Fibroblast of lung (primary cell): ENCODE results near the gene IWS1. TPM values are rescaled to one million over a fixed set of nuclear protein-coding genes. Genes with fewer than 3 reads are reported as not detected.

ENCODE experiments used
- DNase-seq, 2 donors: peaks; one replicate each; pipeline versions ENCODE4 v3.0.0 to v3.0.0-alpha.2; 2010; ENCODE audit warnings: low read depth in 2 of 2
- H2AFZ ChIP-seq: 2 replicates; pipeline ENCODE4 v1.5.1; 2012; ENCODE audit warnings: low read length, control low read depth, inconsistent platforms
- H3K27ac ChIP-seq: 2 replicates; pipeline ENCODE4 v1.5.1; 2011; ENCODE audit warnings: low read length, control low read depth; ENCODE audit not compliant: insufficient read depth
- H3K27me3 ChIP-seq: 2 replicates; pipeline ENCODE4 v1.5.1; 2011; ENCODE audit warnings: mild to moderate bottlenecking, low read length; ENCODE audit not compliant: control insufficient read depth, insufficient read depth
- H3K36me3 ChIP-seq: 2 replicates; pipeline ENCODE4 v1.5.1; 2011; ENCODE audit warnings: low read length; ENCODE audit not compliant: control insufficient read depth, insufficient read depth
- H3K4me1 ChIP-seq: 2 replicates; pipeline ENCODE4 v1.5.1; 2011; ENCODE audit warnings: low read length; ENCODE audit not compliant: control insufficient read depth, insufficient read depth; ENCODE audit errors: extremely low read depth
- H3K4me2 ChIP-seq: 2 replicates; pipeline ENCODE4 v1.5.1; 2011; ENCODE audit warnings: low read length, control low read depth; ENCODE audit not compliant: insufficient read depth; ENCODE audit errors: extremely low read depth
- H3K4me3 ChIP-seq, 4 experiments: fragments of 200-600 bp in 1 of 4; sonication (generic) in 1 of 4; replicated peaks in 1 of 4; 2 replicates each; pipeline ENCODE4 v1.5.1; 2011 to 2016; ENCODE audit warnings: low read length in 4 of 4, low read depth in 3 of 4, mild to moderate bottlenecking in 3 of 4, control low read depth in 2 of 4, inconsistent platforms in 1 of 4, mixed read lengths in 1 of 4; ENCODE audit not compliant: insufficient read depth in 1 of 4; ENCODE audit errors: control extremely low read depth in 1 of 4
- H3K79me2 ChIP-seq: 2 replicates; pipeline ENCODE4 v1.5.1; 2012; ENCODE audit warnings: mild to moderate bottlenecking, low read length, inconsistent platforms; ENCODE audit not compliant: control insufficient read depth, insufficient read depth
- H3K9ac ChIP-seq: 2 replicates; pipeline ENCODE4 v1.5.1; 2011; ENCODE audit warnings: mild to moderate bottlenecking, low read length, control low read depth; ENCODE audit not compliant: insufficient read depth
- H3K9me3 ChIP-seq: 2 replicates; pipeline ENCODE4 v1.5.1; 2012; ENCODE audit warnings: low read depth, low read length; ENCODE audit not compliant: control insufficient read depth, insufficient read depth
- H4K20me1 ChIP-seq: 2 replicates; pipeline ENCODE4 v1.5.1; 2011; ENCODE audit warnings: low read length; ENCODE audit not compliant: control insufficient read depth, insufficient read depth; ENCODE audit errors: extremely low read depth
- EZH2 ChIP-seq: IDR thresholded peaks from 2 replicates; pipeline ENCODE4 v1.5.1; 2012; ENCODE audit warnings: low read length, control low read depth, mild to moderate bottlenecking; ENCODE audit errors: missing control alignments
- polyA plus RNA-seq, 2 donors: library from polyadenylated mRNA; depleted of rRNA in 1 of 2; stranded (reverse) in 1 of 2; unstranded in 1 of 2; fragments of >200 nt; gene quantifications; 2 replicates each; pipeline ENCODE4 v1.2.1, GENCODE V29; 2011 to 2012; ENCODE audit warnings: missing spikeins in 1 of 2
- total RNA-seq: library from RNA; depleted of rRNA; stranded (reverse); fragments of >200 nt; gene quantifications from 2 replicates; pipeline ENCODE4 v1.2.1, GENCODE V29; 2014
- TF ChIP-seq, protein P1 (sequence below), 2 donors: IDR thresholded peaks in 1 of 2; conservative IDR thresholded peaks in 1 of 2; 1 replicate in 1 of 2; 2 replicates in 1 of 2; pipeline ENCODE4 v1.5.1; 2011 to 2012; ENCODE audit warnings: low read length in 2 of 2, control low read depth in 1 of 2, inconsistent platforms in 1 of 2, low read depth in 1 of 2, mild to moderate bottlenecking in 1 of 2

IWS1 gene
- total and polyA plus RNA-seq, 2 donors (not counting 1 experiment from before 2014, with no cell fraction given) = 44.1 to 56.0 TPM

DNA sequence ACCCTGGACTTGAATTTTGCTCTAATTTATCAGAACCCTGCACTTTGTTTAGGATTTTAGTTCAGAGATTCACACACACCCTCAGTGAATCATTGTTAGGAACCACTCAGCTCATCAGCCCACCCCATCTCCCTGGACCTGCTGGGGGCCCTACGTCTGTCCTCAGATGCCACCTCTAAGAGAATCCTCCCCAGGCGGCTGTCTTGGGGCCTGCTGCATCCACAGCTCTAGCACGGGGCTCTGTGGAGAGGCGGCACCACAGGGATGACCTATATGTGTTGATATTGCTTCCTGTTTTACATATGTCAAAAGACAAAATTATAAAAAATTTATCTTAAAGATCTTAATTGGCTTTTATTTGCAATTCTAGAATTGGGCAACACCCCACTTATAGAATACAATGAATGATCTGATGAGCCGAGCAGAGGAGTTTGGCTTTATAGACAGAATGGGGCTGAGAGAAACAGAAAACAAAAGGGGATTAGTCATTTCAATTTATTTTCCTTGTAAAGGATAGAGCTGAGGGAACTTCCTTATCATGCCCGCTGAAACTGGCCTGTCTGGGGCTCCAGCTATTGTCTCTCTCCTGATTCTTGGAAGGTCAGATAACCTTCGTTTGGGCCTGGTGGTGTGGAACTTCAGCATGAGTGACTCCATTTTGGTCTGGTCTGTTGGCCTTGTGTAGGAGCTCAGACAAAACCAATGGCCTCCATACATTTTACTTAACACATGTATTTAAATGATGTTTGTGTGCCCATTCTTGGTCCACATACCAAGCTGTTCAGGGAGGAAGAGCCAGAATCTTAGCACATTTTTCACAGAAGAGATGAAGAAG, 10.6 kb upstream of the IWS1 start:
- Histone ChIP-seq H3K4me1 (no peaks in the 10 kb centered on the region), H3K9ac (no peak overlapping the region), H3K79me2 (no peaks in the 10 kb centered on the region), H3K4me2 (no peak overlapping the region), H3K27ac (no peak overlapping the region), H4K20me1 (no peaks in the 10 kb centered on the region), H2AFZ (no peak overlapping the region), H3K27me3 (peaks cover 24% of the 10 kb centered on the region), H3K9me3 (no peaks in the 10 kb centered on the region), H3K4me3 (no peak overlapping the region), H3K36me3 (no peaks in the 10 kb centered on the region)
- TF ChIP-seq, protein P1, sequence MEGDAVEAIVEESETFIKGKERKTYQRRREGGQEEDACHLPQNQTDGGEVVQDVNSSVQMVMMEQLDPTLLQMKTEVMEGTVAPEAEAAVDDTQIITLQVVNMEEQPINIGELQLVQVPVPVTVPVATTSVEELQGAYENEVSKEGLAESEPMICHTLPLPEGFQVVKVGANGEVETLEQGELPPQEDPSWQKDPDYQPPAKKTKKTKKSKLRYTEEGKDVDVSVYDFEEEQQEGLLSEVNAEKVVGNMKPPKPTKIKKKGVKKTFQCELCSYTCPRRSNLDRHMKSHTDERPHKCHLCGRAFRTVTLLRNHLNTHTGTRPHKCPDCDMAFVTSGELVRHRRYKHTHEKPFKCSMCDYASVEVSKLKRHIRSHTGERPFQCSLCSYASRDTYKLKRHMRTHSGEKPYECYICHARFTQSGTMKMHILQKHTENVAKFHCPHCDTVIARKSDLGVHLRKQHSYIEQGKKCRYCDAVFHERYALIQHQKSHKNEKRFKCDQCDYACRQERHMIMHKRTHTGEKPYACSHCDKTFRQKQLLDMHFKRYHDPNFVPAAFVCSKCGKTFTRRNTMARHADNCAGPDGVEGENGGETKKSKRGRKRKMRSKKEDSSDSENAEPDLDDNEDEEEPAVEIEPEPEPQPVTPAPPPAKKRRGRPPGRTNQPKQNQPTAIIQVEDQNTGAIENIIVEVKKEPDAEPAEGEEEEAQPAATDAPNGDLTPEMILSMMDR (conservative IDR thresholded peaks at IDR 0.05 in 1 of 2, IDR thresholded peaks at IDR 0.05 in 1 of 2; ENCODE audit: low read depth in 1 of 2, low read length in 2 of 2) = no peak
- no peak for TF ChIP-seq EZH2
- no peak for DNase-seq

DNA sequence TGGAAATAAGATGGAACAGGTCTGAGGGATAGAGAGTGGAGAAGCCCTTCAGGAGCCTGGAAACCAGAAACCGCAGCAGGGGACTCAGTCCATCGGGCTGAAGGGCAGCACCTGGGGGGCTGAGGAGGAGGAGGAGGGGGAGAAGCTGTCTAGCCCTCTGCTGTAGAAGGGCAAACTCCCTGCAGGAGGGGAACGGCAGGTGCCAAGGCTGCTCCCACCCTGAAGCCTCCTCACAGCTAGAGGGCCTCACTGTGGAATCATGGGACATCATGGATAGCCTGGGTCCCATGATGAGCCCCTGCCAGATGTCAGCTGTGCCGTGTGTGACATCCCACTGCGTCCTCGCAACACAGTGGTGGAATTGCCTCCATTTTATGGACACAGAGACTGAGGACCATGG, 9.6 kb upstream of the IWS1 start:
- H2AFZ ChIP-seq = no peak overlapping the region
- peaks cover 15% of the 10 kb centered on the region for H3K27me3 ChIP-seq
- no peaks in the 10 kb centered on the region for H4K20me1 ChIP-seq
- no peak overlapping the region for H3K27ac ChIP-seq
- no peaks in the 10 kb centered on the region for H3K9me3 ChIP-seq
- DNase-seq = no peak
- H3K36me3 ChIP-seq = no peaks in the 10 kb centered on the region
- H3K79me2 ChIP-seq = no peaks in the 10 kb centered on the region
- H3K4me2 ChIP-seq = no peak overlapping the region
- H3K4me1 ChIP-seq = no peaks in the 10 kb centered on the region
- H3K9ac ChIP-seq = no peak overlapping the region
- TF ChIP-seq EZH2 = no peak
- TF ChIP-seq, protein P1 (conservative IDR thresholded peaks at IDR 0.05 in 1 of 2, IDR thresholded peaks at IDR 0.05 in 1 of 2; ENCODE audit: low read depth in 1 of 2, low read length in 2 of 2) = no peak
- no peak overlapping the region for H3K4me3 ChIP-seq

DNA sequence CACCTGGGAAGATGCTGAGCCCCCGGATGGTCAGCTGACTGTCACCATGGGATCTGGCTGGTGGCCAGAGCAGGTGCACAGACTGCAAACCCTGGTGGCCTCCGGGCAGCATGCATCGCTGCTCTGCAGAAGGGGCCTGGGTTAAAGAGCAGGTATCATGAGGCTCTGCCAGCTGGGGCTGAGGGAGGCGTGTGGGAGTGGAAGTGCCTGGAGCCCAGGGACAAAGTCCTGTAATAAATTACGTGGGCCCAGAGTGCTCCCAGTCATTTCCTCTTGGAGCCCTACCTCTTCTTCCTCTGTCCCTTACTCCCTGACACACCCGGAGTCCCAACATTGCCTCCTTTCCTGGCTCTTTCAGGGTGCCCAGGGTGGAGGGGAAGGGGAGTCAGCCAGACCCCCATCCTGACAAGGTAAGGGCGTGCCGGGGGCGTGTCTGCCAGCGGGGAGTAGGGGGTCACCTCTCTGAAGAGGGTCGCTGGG, 9.2 kb upstream of the IWS1 start, which contains the start of gene MYO7B:
TSS of gene MYO7B (plus strand) at position 262 of the 480 bp plus-strand sequence. CDS start 24,040 bp downstream, outside the sequence.
- H3K4me3 ChIP-seq = no peak within 1 kb of the TSS
- H2AFZ ChIP-seq = no peak within 1 kb of the TSS
- no peaks in the 10 kb centered on the region for H4K20me1 ChIP-seq
- no peaks in the 10 kb centered on the region for H3K79me2 ChIP-seq
- H3K9me3 ChIP-seq = no peaks in the 10 kb centered on the region
- H3K27ac ChIP-seq = no peak within 1 kb of the TSS
- DNase-seq = no peak
- no peak within 1 kb of the TSS for H3K9ac ChIP-seq
- peaks cover 14% of the 10 kb centered on the region for H3K27me3 ChIP-seq
- H3K4me2 ChIP-seq = no peak within 1 kb of the TSS
- no peak for TF ChIP-seq EZH2
- TF ChIP-seq, protein P1 (conservative IDR thresholded peaks at IDR 0.05 in 1 of 2, IDR thresholded peaks at IDR 0.05 in 1 of 2; ENCODE audit: low read depth in 1 of 2, low read length in 2 of 2) = no peak
- no peaks in the 10 kb centered on the region for H3K36me3 ChIP-seq
- H3K4me1 ChIP-seq = no peaks in the 10 kb centered on the region
